Aorta (tissue), 5 donors: ENCODE measurements around the gene BABAM1. TPM values are rescaled to one million over a fixed set of nuclear protein-coding genes. Genes with fewer than 3 reads are reported as not detected.
A peak's percentile ranks its signal among the peaks of the same experiment; 100 is the strongest.

Experiments
- ATAC-seq: fragments of 200-7000 bp; cut with Tn5 transposase; one replicate; pipeline ENCODE4 v1.9.1; 2022; ENCODE audit warnings: moderate library complexity; ENCODE audit not compliant: low FRiP score
- DNase-seq, 2 donors: peaks; one replicate each; pipeline ENCODE4 v3.0.0-alpha.2; 2020
- H3K27ac ChIP-seq, 2 donors: one replicate each; pipeline ENCODE4 v1.5.1; 2013; ENCODE audit warnings: low read length in 2 of 2, mild to moderate bottlenecking in 2 of 2, moderate library complexity in 2 of 2, control low read depth in 1 of 2, inconsistent platforms in 1 of 2, low read depth in 1 of 2
- H3K27me3 ChIP-seq, 2 donors: one replicate each; pipeline ENCODE4 v1.6.1; 2013; ENCODE audit warnings: control low read depth in 1 of 2, low read length in 1 of 2, mild to moderate bottlenecking in 1 of 2, moderate library complexity in 1 of 2; ENCODE audit not compliant: insufficient read depth in 2 of 2, control insufficient read depth in 1 of 2
- H3K36me3 ChIP-seq, 2 donors: one replicate each; pipeline ENCODE4 v1.6.1; 2013; ENCODE audit warnings: control low read depth in 1 of 2, low read length in 1 of 2, mild to moderate bottlenecking in 1 of 2; ENCODE audit not compliant: insufficient read depth in 2 of 2, control insufficient read depth in 1 of 2
- H3K4me1 ChIP-seq, 2 donors: one replicate each; pipeline ENCODE4 v1.6.1; 2013; ENCODE audit warnings: low read length in 2 of 2, control low read depth in 1 of 2, mild to moderate bottlenecking in 1 of 2, moderate library complexity in 1 of 2; ENCODE audit not compliant: insufficient read depth in 2 of 2, control insufficient read depth in 1 of 2
- H3K4me3 ChIP-seq, 2 donors: one replicate each; pipeline ENCODE4 v1.5.1; 2013; ENCODE audit warnings: low read length in 2 of 2, control low read depth in 1 of 2, mild to moderate bottlenecking in 1 of 2
- H3K9me3 ChIP-seq: one replicate; pipeline ENCODE4 v1.6.1; 2013; ENCODE audit warnings: mild to moderate bottlenecking, low read length; ENCODE audit not compliant: control insufficient read depth
- WGBS, 2 donors: extraction: QIAGEN DNeasy Blood & Tissue Kit; methylation state at CpG; one replicate each; pipeline ENCODE4 v1.1.7; 2013; 5-methylcytosine and 5-hydroxymethylcytosine counted together
- intact Hi-C, 2 donors: fragments of 100-400 bp; cut with DNase I; formaldehyde crosslinking; loops; one replicate each; pipeline versions ENCODE4 v1.14.2 to v1.15.0; 2022
- polyA plus RNA-seq, 2 donors: library from polyadenylated mRNA; stranded (reverse); fragments of 200-250 nt; gene quantifications; one replicate each; pipeline ENCODE4 v1.2.3, GENCODE V29; 2013
- total RNA-seq, 2 donors: library from RNA; stranded (reverse); fragmentation: NEBNext Ultra II Directional; extraction: Animal tissue kit (Norgen Biotek cat#: 25700); gene quantifications; one replicate each; pipeline ENCODE4 v1.2.1, GENCODE V29; 2021
- donor health status: healthy with polysubstance abuse.
- donor health status: Bipolar disorder and iron deficiency.
- donor health status: DM: no; HTN: no; CAD: no.
- donor health status: DM: no; HTN: no; CAD: no.
- donor health status: DM: yes; HTN: yes; CAD: no.

The BABAM1 gene
- total and polyA plus RNA-seq, 4 donors, result 55.8 to 102 (median 73.4) TPM

DNA sequence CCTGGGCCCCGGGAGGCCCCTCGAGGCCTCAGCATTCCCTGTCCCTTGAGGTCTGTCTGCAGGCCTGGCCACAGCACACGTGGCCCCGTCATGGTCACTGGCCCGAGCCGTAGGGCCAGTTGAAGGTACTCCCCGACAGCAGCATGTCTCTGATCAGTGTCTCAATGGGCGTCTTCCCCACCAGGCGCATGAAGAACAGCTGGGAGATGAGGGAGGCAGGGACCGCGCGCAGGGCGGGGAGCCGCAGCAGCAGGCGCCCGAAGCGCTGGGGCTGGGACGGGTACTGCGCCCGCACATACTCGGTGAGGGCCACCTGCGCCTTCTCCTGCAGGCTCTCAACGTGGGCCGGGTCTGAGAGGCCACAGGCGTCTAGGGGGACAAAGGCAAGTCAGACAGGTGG is 35.0 kb upstream of the BABAM1 start:
- H3K4me1 ChIP-seq, result peaks cover 0 to 3% of the 10 kb centered on the region in 2 donors
- no peak for ATAC-seq
- no peaks in the 10 kb centered on the region for H3K9me3 ChIP-seq
- no peak for DNase-seq
- H3K27ac ChIP-seq, result no peak overlapping the region
- H3K4me3 ChIP-seq, result no peak overlapping the region
- H3K27me3 ChIP-seq, result no peaks in the 10 kb centered on the region
- no peaks in the 10 kb centered on the region for H3K36me3 ChIP-seq
- intact Hi-C loops, result no loop called here
- 88 to 91% methylated on average over 25 of the region's 25 CpGs for WGBS, 2 donors

DNA sequence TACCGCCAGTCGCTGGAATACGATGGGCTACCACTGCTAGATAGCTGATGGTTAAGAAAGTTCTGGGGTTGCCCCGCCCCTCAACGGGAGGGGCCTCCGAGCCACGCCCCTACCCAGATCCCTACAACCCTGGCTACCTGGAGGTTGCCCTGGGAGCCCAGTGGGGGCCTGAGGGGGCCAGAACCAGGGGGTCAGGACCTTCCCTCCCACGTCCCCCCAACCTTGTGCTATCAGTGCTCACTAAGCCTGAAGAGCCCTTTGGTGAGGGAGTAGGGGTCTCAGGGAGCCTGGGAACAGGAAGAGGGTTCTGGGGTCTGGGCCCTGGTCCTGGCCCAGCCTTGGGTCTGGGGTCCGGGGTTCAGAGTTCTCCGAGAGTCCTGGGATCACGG is 32.3 kb upstream of the BABAM1 start:
- intact Hi-C loops, result no loop called here
- 39 to 43% methylated on average over 11 of the region's 11 CpGs for WGBS, 2 donors
- peak in 1 of 2 donors; percentile 72 for DNase-seq
- no peaks in the 10 kb centered on the region for H3K36me3 ChIP-seq
- H3K27me3 ChIP-seq, result no peaks in the 10 kb centered on the region
- H3K4me1 ChIP-seq, result peaks cover 0 to 3% of the 10 kb centered on the region in 2 donors
- no peaks in the 10 kb centered on the region for H3K9me3 ChIP-seq
- H3K27ac ChIP-seq, result no peak overlapping the region
- no peak overlapping the region for H3K4me3 ChIP-seq
- ATAC-seq, result peak; percentile 65

DNA sequence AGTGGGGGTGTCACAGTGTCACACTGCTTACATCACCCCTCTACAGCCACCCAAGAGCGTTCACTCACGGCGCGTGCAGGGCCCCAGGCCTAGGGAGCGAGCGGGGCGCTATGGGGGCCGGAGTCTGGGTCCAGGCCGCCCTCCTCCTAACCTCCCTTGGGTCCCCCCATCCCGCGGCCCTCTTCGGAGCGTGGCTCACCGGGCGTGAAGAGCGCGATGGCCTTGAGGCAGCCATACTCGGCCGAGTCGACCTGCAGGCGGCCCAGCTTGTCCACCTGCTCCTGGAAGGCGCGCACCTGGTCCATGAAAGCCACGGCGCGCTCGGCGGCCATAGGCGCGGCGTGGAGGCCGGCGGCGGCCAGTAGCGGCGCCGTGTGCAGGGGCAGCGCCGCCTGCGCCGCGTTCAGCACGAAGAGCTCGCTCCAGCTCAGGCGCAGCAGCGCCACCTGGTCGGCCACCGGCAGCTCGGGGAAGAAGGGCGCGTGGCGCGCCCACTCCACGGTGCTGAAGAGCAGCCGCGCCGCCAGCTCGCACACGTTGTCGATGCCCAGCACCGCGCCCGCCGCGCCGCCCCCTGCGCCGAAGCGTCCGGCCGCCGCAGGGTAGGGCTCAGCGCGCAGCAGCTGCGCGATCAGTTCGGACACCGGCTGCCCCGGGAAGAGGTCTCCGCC is 31.8 kb upstream of the BABAM1 start:
- Histone ChIP-seq H3K27ac (peak overlapping the region in 1 of 2 donors; percentile 25), H3K9me3 (no peaks in the 10 kb centered on the region), H3K4me3 (peak overlapping the region; percentile 17 to 43), H3K36me3 (no peaks in the 10 kb centered on the region), H3K4me1 (peaks cover 0 to 3% of the 10 kb centered on the region in 2 donors), H3K27me3 (no peaks in the 10 kb centered on the region)
- peak; percentile 92 for ATAC-seq
- WGBS, 2 donors, result 6 to 12% methylated on average over 68 to 80 of the region's 80 CpGs
- DNase-seq, result peak; percentile 86 to 92
- intact Hi-C loops, result no loop called here

DNA sequence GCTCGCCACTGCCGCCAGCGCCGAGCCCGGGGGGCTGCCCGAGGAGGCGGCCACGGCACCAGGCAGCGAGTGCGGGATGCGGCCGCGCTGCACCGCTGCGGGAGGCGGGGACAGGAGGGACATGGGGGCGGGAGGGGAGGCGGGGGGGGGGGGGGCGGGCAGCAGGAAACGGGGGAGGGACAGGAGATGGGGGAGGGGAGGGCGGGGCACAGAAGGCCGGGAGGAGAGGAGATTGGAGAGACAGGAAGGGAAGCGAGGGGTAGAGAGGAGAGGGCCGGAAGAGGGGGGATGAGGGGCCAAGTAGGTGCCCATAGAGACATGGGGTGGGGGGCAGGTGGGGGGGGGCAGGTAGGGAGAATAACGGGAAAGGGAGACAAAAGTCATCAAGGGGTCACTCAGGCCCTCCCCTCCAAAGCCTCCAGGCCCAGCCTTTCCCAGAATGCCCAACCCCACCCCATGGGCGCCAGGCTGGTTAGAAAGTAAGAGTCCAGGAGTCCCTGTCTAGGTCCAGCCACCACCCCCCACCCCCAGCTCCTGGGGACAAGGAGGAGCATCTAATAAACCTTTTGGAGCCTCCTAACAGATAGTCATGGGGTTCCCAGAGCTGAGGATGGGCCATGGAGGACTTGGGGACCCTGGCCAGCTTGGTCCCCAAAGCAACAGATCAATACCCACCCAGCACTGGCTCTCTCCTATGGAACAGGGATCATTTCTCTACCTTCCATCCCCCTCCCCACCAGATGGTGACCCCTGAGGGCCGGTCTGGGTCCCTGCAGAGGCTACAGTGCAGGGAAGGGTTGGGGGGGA is 31.1 kb upstream of the BABAM1 start:
- H3K4me1 ChIP-seq, result peaks cover 0 to 3% of the 10 kb centered on the region in 2 donors
- peak; percentile 23 for ATAC-seq
- no peaks in the 10 kb centered on the region for H3K9me3 ChIP-seq
- no peak for DNase-seq
- H3K27ac ChIP-seq, result no peak overlapping the region
- intact Hi-C loops, result no loop called here
- H3K36me3 ChIP-seq, result no peaks in the 10 kb centered on the region
- H3K27me3 ChIP-seq, result no peaks in the 10 kb centered on the region
- H3K4me3 ChIP-seq, result peak overlapping the region in 1 of 2 donors; percentile 43
- WGBS, 2 donors, result 9 to 24% methylated on average over 8 to 24 of the region's 27 CpGs

DNA sequence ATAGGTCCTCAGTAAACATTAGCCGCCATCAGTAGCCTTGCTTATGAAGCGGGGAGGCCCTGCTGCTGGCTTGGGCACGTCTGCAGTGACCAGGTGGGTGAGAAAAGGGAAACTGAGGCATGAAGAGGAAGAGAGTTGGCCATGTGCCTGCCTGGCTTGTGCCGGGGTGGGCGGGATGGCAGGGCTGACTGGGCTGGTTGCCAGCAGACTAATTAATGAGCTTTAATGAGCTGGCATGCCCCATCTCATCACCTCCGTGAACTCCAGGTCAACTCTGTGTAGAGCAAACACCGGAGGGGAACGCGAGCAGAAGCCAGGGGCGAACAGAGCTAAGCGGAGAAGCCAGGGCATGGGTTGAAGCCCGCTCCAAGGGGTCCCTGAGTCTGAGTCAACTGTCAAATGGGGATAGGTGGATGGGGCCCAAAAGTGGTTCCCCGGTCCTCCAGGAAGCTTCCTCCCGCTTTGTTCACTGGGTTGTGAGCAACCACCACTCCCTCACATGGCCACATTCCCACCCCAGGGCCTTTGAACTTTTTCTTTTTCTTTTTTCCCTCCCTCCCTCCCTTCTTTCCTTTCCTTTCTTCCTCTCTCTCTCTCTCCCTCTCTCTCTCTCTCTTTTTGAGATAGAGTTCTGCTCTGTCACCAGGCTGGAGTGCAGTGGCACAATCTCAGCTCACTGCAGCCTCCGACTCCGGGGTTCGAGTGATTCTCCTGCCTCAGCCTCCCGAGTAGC is 30.3 kb upstream of the BABAM1 start:
- Histone ChIP-seq H3K4me3 (no peak overlapping the region), H3K9me3 (no peaks in the 10 kb centered on the region), H3K36me3 (no peaks in the 10 kb centered on the region), H3K27me3 (no peaks in the 10 kb centered on the region), H3K4me1 (peaks cover 0 to 3% of the 10 kb centered on the region in 2 donors), H3K27ac (no peak overlapping the region)
- no peak for DNase-seq
- intact Hi-C loops, result no loop called here
- ATAC-seq, result no peak
- WGBS, 2 donors, result 88 to 90% methylated on average over 18 of the region's 18 CpGs

DNA sequence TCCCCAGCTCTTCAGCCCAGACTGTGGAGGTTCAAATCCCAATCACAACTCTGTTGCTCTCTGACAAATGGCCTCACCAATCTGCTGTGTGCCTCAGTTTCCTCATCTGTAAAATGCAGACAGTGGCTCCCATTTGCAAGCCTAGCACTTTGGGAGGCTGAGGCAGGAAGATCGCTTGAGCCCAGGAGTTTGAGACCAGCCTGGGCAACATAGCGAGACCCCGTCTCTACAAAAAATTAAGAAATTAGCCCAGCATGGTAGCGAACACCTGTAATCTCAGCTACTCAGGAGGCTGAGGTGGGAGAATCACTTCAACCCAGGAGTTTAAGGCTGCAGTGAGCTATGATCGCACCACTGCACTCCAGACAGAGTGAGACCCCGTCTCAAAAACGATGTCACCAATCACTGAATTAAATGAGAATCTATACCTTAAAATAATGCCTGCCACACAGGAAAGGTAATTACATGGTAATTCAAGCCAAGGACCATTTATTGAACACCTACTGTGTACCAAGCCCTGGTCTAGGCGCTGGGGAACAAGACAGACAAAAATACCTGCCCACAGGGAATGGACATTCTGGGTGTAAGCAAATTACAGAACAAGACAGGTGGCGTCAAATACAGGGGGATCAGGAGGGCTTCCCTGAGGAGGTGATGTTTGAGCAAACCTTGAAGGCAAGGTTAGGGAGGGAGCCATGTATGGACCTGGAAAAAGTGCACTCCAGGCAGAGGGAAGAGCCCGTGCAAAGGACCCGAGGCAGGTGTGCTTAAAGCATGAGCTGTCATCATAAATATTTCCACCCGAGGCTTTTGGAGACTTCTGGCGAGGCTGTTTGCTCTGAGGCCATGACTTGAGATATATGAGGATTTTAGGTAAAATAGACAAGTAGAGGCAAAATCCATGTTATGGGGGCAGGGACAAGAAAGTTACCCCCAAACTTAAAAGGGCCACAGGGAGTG is 29.2 kb upstream of the BABAM1 start:
- ATAC-seq (no peak), DNase-seq (no peak)
- H3K4me3 ChIP-seq, result no peak overlapping the region
- intact Hi-C loops, result no loop called here
- H3K4me1 ChIP-seq, result peaks cover 0 to 3% of the 10 kb centered on the region in 2 donors
- no peaks in the 10 kb centered on the region for H3K9me3 ChIP-seq
- no peaks in the 10 kb centered on the region for H3K27me3 ChIP-seq
- whole genome bisulfite sequencing, 2 donors, result 91% methylated on average over 13 of the region's 13 CpGs
- H3K36me3 ChIP-seq, result no peaks in the 10 kb centered on the region
- H3K27ac ChIP-seq, result no peak overlapping the region

DNA sequence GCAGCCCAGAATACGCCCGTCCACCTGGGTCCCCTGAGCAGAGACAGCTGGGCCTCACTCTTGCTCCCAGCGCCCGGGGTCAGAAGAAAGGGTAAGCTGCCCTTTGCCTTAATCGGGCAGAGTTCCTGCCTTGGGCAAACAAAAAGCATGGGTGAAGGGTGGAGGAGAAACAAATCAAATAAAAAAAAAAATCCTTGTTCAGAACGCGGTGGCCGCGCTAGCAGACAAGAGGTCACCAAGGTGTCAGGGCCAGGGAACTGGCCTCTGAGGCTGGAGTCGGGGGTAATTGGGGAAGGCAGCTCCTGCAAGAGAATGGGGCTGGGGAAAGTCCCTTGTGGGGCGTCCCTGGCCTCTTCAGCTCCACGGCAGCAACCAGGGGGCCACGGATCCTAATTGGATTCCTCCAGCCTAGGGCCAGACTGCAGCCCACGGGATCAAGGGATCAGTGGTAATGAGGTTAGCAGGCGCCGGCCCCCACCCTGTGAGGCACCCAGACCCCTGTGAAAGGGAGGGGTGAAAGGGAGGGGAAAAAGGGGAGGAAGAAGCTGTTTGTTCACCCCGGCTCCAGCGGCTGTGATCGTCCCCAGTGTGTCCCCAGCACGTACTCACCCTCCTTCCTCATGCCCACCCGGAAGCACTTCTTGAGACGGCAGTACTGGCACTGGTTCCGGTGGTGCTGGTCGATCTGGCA is 27.0 kb upstream of the BABAM1 start:
- intact Hi-C loops, result no loop called here

More for the DNA sequence above, 27.0 kb upstream of the BABAM1 start:
- DNase-seq (no peak), ATAC-seq (no peak)
- Histone ChIP-seq H3K4me1 (no peaks in the 10 kb centered on the region), H3K4me3 (no peak overlapping the region), H3K27ac (no peak overlapping the region), H3K27me3 (no peaks in the 10 kb centered on the region), H3K9me3 (no peaks in the 10 kb centered on the region), H3K36me3 (no peaks in the 10 kb centered on the region)
- 68 to 72% methylated on average over 24 of the region's 24 CpGs for WGBS, 2 donors
